H1 (cell line): ENCODE data around the gene XPOT.

Experiments used
- CTCF ChIP-seq, 3 experiments: IDR thresholded peaks; 1 replicate in 2 of 3; 2 replicates in 1 of 3; pipeline versions ENCODE4 v1.5.1 to v1.6.1; 2011; ENCODE audit warnings: low read length in 3 of 3, mild to moderate bottlenecking in 3 of 3, inconsistent platforms in 2 of 3, low read depth in 1 of 3, moderate library complexity in 1 of 3; ENCODE audit not compliant: insufficient read depth in 1 of 3; ENCODE audit errors: control extremely low read depth in 1 of 3
- EP300 ChIP-seq, 2 experiments: IDR thresholded peaks; 1 replicate in 1 of 2; 2 replicates in 1 of 2; pipeline ENCODE4 v1.6.1; 2011 to 2012; ENCODE audit warnings: low read depth in 2 of 2, low read length in 2 of 2, mild to moderate bottlenecking in 2 of 2, borderline replicate concordance in 1 of 2, inconsistent platforms in 1 of 2, moderate library complexity in 1 of 2
- EZH2 ChIP-seq: fragments of 200-600 bp; sonication (generic); IDR thresholded peaks from 2 replicates; pipeline ENCODE4 v1.7.1; 2012; ENCODE audit warnings: low read depth, mild to moderate bottlenecking, moderate library complexity, low read length, inconsistent platforms; ENCODE audit not compliant: severe bottlenecking
- FOSL1 ChIP-seq: IDR thresholded peaks from 2 replicates; pipeline ENCODE4 v1.6.1; 2011; ENCODE audit warnings: mild to moderate bottlenecking, low read depth, low read length, moderate library complexity; ENCODE audit not compliant: insufficient read depth
- HDAC2 ChIP-seq, 2 experiments: fragments of 300-600 bp in 1 of 2; sonication (generic) in 1 of 2; IDR thresholded peaks; 2 replicates each; pipeline ENCODE4 v1.6.1; 2011 to 2012; ENCODE audit warnings: low read depth in 2 of 2, low read length in 2 of 2, mild to moderate bottlenecking in 2 of 2, moderate library complexity in 2 of 2, borderline replicate concordance in 1 of 2, inconsistent platforms in 1 of 2
- JUN ChIP-seq: IDR thresholded peaks from 2 replicates; pipeline ENCODE4 v1.6.1; 2011; ENCODE audit warnings: low read depth, mild to moderate bottlenecking, improper control_type of control experiment, low read length
- JUND ChIP-seq: IDR thresholded peaks from 2 replicates; pipeline ENCODE4 v1.6.1; 2011; ENCODE audit warnings: mild to moderate bottlenecking, improper control_type of control experiment, low read length
- NANOG ChIP-seq: IDR thresholded peaks from 2 replicates; pipeline ENCODE4 v1.6.1; 2011; ENCODE audit warnings: low read length, low read depth, mild to moderate bottlenecking, inconsistent platforms; ENCODE audit not compliant: insufficient read depth, poor library complexity, severe bottlenecking
- POLR2A ChIP-seq, 2 experiments: IDR thresholded peaks; 1 replicate in 1 of 2; 2 replicates in 1 of 2; pipeline ENCODE4 v1.6.1; 2011; ENCODE audit warnings: low read depth in 2 of 2, low read length in 2 of 2, mild to moderate bottlenecking in 2 of 2; ENCODE audit errors: control extremely low read depth in 1 of 2
- POLR2AphosphoS5 ChIP-seq: IDR thresholded peaks from 2 replicates; pipeline ENCODE4 v1.6.1; 2011; ENCODE audit warnings: low read depth, low read length
- YY1 ChIP-seq: IDR thresholded peaks from 2 replicates; pipeline ENCODE4 v1.6.1; 2011; ENCODE audit warnings: low read depth, mild to moderate bottlenecking, low read length

GRCh38 chr12:64452559-64453329 is 48.6 kb downstream of the XPOT start:
- TF ChIP-seq CTCF (IDR thresholded peaks at IDR 0.05; ENCODE audit: control extremely low read depth in 1 of 3, insufficient read depth in 1 of 3, low read depth in 1 of 3, low read length in 3 of 3) (no peak), FOSL1 (no peak), POLR2AphosphoS5 (no peak), JUND (no peak), HDAC2 (IDR thresholded peaks at IDR 0.05; ENCODE audit: borderline replicate concordance in 1 of 2, low read depth in 2 of 2, low read length in 2 of 2) (no peak), EZH2 (no peak), JUN (no peak), POLR2A (IDR thresholded peaks at IDR 0.05; ENCODE audit: control extremely low read depth in 1 of 2, low read depth in 2 of 2, low read length in 2 of 2) (no peak), YY1 (no peak), EP300 (IDR thresholded peaks at IDR 0.05; ENCODE audit: borderline replicate concordance in 1 of 2, low read depth in 2 of 2, low read length in 2 of 2) (no peak), NANOG (no peak)
